ENCODE data around the gene HOXB3. TPM values are rescaled to one million over a fixed set of nuclear protein-coding genes. Genes with fewer than 3 reads are reported as not detected.

The HOXB3 gene
- total and polyA plus RNA-seq, 7 donors: 0.96 to 8.8 (median 1.5) TPM

- Histone ChIP-seq H3K4me1 (peaks cover 20% of the 10 kb centered on the region), H3K4me3 (no peak overlapping the region), H3K9me3 (no peaks in the 10 kb centered on the region), H3K27me3 (ENCODE audit: insufficient read depth in 3 of 3, low read length in 2 of 3) (peaks cover 0 to 99% (median 62%) of the 10 kb centered on the region in 3 donors), H3K27ac (no peak overlapping the region), H3K36me3 (ENCODE audit: insufficient read depth in 1 of 2, low read depth in 1 of 2) (no peaks in the 10 kb centered on the region)
- DNase-seq (no peak), ATAC-seq (no peak)
- 20 to 24% (median 22%) methylated on average over 27 of the region's 27 CpGs for whole genome bisulfite sequencing, 3 donors
- TF ChIP-seq CTCF (IDR thresholded peaks at IDR 0.05): no peak
- intact Hi-C loops (cut with DNase I): no loop called here
Observed at GRCh38 chr17:48627623-48628521, 37.8 kb upstream of the HOXB3 start.

- ATAC-seq (no peak), DNase-seq (no peak)
- H3K27me3 ChIP-seq (ENCODE audit: insufficient read depth in 3 of 3, low read length in 2 of 3): peaks cover 0 to 99% (median 61%) of the 10 kb centered on the region in 3 donors
- H3K9me3 ChIP-seq: no peaks in the 10 kb centered on the region
- no peak overlapping the region for H3K4me3 ChIP-seq
- no peaks in the 10 kb centered on the region for H3K36me3 ChIP-seq (ENCODE audit: insufficient read depth in 1 of 2, low read depth in 1 of 2)
- peaks cover 20% of the 10 kb centered on the region for H3K4me1 ChIP-seq
- TF ChIP-seq CTCF (IDR thresholded peaks at IDR 0.05): no peak
- WGBS, 3 donors: 28 to 31% (median 28%) methylated on average over 5 of the region's 5 CpGs
- no peak overlapping the region for H3K27ac ChIP-seq
- intact Hi-C loops (cut with DNase I): no loop called here
Observed at GRCh38 chr17:48627118-48627597, 37.1 kb upstream of the HOXB3 start.

- Histone ChIP-seq H3K4me1 (peaks cover 20% of the 10 kb centered on the region), H3K36me3 (ENCODE audit: insufficient read depth in 1 of 2, low read depth in 1 of 2) (no peaks in the 10 kb centered on the region), H3K27ac (no peak within 1 kb of the TSS), H3K27me3 (ENCODE audit: insufficient read depth in 3 of 3, low read length in 2 of 3) (peaks cover 0 to 99% (median 62%) of the 10 kb centered on the region in 3 donors), H3K4me3 (peak within 1 kb of the TSS; percentile 62), H3K9me3 (no peaks in the 10 kb centered on the region)
- no peak for DNase-seq
- 1 to 2% (median 1%) methylated on average over 41 to 50 of the region's 50 CpGs for WGBS, 3 donors
- no peak for TF ChIP-seq CTCF (IDR thresholded peaks at IDR 0.05)
- intact Hi-C loops (cut with DNase I): no loop called here
- peak in 2 of 4 donors; percentile 10 to 38 for ATAC-seq
Observed at GRCh38 chr17:48626245-48627117, 36.4 kb upstream of the HOXB3 start, which contains the start of gene HOXB9. Gene HOXB9, minus strand, starts transcription at chr17:48626358. Its CDS starts 89 bp downstream, at chr17:48626269.

GRCh38 chr17:48625495-48626244, 35.6 kb upstream of the HOXB3 start:
- H3K4me1 ChIP-seq: peaks cover 20% of the 10 kb centered on the region
- intact Hi-C loops (cut with DNase I): no loop called here
- no peak for TF ChIP-seq CTCF (IDR thresholded peaks at IDR 0.05)
- ATAC-seq: peak in 3 of 4 donors; percentile 53 to 65 (median 53)
- no peaks in the 10 kb centered on the region for H3K9me3 ChIP-seq
- H3K27me3 ChIP-seq (ENCODE audit: insufficient read depth in 3 of 3, low read length in 2 of 3): peaks cover 2 to 100% (median 57%) of the 10 kb centered on the region in 3 donors
- no peak overlapping the region for H3K27ac ChIP-seq
- DNase-seq: no peak
- no peaks in the 10 kb centered on the region for H3K36me3 ChIP-seq (ENCODE audit: insufficient read depth in 1 of 2, low read depth in 1 of 2)
- WGBS, 3 donors: 0 to 1% (median 0%) methylated on average over 57 to 69 of the region's 69 CpGs
- peak overlapping the region; percentile 62 for H3K4me3 ChIP-seq
